Glutamatergic neuron (in vitro differentiated cells): ENCODE measurements around the gene C1orf50. TPM values are rescaled to one million over a fixed set of nuclear protein-coding genes. Genes with fewer than 3 reads are reported as not detected.

Source experiments
- DNase-seq: peaks from one replicate; pipeline ENCODE4 v3.0.0; 2022
- H3K27ac Mint-ChIP-seq: one replicate; pipeline ENCODE4 v1.8.0; 2020; ENCODE audit warnings: mild to moderate bottlenecking, mixed read lengths, inconsistent platforms; ENCODE audit not compliant: unreplicated experiment
- H3K27me3 Mint-ChIP-seq: one replicate; pipeline ENCODE4 v1.8.0; 2020; ENCODE audit warnings: mild to moderate bottlenecking, moderate library complexity, mixed read lengths, inconsistent platforms; ENCODE audit not compliant: unreplicated experiment
- H3K36me3 Mint-ChIP-seq: one replicate; pipeline ENCODE4 v1.8.0; 2020; ENCODE audit warnings: mild to moderate bottlenecking, mixed read lengths, inconsistent platforms; ENCODE audit not compliant: unreplicated experiment
- H3K4me1 Mint-ChIP-seq: one replicate; pipeline ENCODE4 v1.8.0; 2020; ENCODE audit warnings: mild to moderate bottlenecking, low read depth, mixed read lengths, inconsistent platforms; ENCODE audit not compliant: unreplicated experiment
- H3K4me3 Mint-ChIP-seq: one replicate; pipeline ENCODE4 v1.8.0; 2020; ENCODE audit warnings: mild to moderate bottlenecking, mixed read lengths, inconsistent platforms; ENCODE audit not compliant: unreplicated experiment
- H3K9me3 Mint-ChIP-seq: one replicate; pipeline ENCODE4 v1.8.0; 2020; ENCODE audit warnings: mild to moderate bottlenecking, moderate library complexity, mixed read lengths, inconsistent platforms; ENCODE audit not compliant: unreplicated experiment
- total RNA-seq: library from RNA; stranded (reverse); fragmentation: NEBNext Ultra II Directional; extraction: Animal tissue kit (Norgen Biotek cat#: 25700); gene quantifications from one replicate; pipeline ENCODE4 v1.2.1, GENCODE V29; 2021; ENCODE audit not compliant: unreplicated experiment
- TF ChIP-seq, protein P1 (sequence below): fragments of 200-600 bp; sonication (generic); IDR thresholded peaks from one replicate; pipeline ENCODE4 v1.5.0; 2021; ENCODE audit not compliant: partially characterized antibody, unreplicated experiment

Gene C1orf50
- total RNA-seq, 1 donor from 2014 or later = 21.6 TPM

DNA sequence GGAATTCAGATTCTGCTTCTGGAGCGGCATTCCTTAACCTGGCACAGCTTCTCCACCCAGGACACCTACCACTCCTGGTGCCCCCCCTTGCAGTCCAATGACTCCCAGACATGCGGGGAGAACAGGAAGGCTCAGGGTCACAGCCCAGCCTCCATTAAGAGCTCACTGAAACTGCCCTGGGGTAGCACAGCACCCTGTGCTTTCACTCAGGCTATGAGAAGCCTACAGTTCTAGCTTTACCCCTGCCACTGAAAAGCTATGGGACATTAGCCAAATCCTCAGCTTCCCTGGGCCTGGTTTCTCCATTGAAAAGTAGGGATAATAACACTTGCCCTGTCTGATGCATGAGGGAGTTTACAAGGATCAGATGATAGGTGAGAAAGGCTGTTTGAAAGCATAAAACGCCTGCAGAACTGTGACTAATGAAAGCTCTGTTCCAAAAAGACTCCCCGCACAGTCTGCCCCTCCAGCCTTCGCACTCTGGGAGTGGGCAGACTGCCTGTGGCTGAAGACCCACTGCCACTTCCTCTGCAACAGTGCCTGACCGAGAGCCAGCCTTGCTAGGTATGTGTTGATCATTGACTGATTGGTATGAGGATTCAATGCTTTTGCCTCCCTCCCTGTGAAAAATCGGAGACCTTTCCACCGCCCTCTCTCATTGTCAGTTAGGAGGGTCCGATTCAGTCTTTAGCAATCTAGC lies 24.3 kb upstream of the C1orf50 start:
- H3K4me1 Mint-ChIP-seq = peaks cover 12% of the 10 kb centered on the region
- peaks cover 7% of the 10 kb centered on the region for H3K9me3 Mint-ChIP-seq
- DNase-seq = no peak
- no peak overlapping the region for H3K4me3 Mint-ChIP-seq
- TF ChIP-seq, protein P1, sequence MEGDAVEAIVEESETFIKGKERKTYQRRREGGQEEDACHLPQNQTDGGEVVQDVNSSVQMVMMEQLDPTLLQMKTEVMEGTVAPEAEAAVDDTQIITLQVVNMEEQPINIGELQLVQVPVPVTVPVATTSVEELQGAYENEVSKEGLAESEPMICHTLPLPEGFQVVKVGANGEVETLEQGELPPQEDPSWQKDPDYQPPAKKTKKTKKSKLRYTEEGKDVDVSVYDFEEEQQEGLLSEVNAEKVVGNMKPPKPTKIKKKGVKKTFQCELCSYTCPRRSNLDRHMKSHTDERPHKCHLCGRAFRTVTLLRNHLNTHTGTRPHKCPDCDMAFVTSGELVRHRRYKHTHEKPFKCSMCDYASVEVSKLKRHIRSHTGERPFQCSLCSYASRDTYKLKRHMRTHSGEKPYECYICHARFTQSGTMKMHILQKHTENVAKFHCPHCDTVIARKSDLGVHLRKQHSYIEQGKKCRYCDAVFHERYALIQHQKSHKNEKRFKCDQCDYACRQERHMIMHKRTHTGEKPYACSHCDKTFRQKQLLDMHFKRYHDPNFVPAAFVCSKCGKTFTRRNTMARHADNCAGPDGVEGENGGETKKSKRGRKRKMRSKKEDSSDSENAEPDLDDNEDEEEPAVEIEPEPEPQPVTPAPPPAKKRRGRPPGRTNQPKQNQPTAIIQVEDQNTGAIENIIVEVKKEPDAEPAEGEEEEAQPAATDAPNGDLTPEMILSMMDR = no peak
- peaks cover 7% of the 10 kb centered on the region for H3K36me3 Mint-ChIP-seq
- H3K27me3 Mint-ChIP-seq = peaks cover 14% of the 10 kb centered on the region
- H3K27ac Mint-ChIP-seq = no peak overlapping the region

DNA sequence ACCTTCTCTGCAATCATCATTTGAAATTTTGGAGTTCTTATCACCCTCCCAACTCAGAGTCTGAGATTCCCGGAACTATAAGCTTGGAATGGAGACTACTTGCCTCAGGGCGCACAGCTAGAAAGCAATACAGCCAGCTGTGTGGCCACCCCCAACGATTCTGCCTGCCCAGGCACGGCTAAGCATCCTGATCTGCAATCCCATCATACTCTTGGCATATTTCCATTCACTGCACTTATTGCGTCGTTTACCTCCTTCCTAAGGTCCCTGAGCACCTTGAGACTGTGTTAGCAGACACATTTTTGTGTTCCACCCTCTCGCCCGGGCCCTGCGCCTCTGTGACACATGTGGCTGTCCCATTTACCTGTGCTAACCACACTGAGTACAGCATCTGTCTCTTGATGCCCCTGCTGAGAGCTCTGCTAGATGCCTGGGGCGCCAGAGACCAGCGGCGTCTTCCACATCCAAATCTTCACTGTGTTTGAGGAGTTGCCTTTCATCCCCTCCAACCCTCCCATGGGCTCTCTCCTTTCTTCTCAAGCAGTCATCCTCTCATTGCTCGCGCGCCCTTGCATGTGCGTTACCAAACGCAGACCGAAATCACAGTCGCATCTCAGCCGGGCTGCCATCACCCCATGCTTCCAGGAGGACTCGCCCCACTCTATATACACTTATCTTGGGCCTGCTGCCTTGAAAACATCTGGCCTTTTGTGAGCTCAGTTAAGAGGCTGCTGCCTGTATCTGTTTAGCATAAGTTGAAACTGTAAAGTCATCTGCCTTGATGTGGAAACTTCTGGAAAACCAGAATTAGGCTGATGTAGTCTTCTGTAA lies 23.5 kb upstream of the C1orf50 start:
- Mint-ChIP-seq H3K27ac (no peak overlapping the region), H3K4me1 (peaks cover 12% of the 10 kb centered on the region), H3K9me3 (peaks cover 7% of the 10 kb centered on the region), H3K36me3 (peaks cover 7% of the 10 kb centered on the region), H3K4me3 (no peak overlapping the region), H3K27me3 (peaks cover 18% of the 10 kb centered on the region)
- DNase-seq = no peak
- TF ChIP-seq, protein P1 = no peak

DNA sequence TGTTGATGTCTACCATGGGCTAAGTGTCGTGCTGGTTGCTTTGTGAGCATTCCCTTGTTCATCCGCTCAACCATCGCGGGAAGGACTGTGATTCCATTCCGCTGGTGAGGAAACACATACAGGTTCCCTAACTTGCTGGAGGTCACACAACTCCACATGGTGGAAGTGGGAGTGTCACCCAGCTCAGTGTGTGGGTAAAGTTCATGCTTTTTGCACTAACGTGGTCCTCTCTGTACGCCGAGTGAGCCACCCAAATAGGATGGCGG lies 23.0 kb upstream of the C1orf50 start:
- Mint-ChIP-seq H3K9me3 (peaks cover 7% of the 10 kb centered on the region), H3K27ac (no peak overlapping the region), H3K27me3 (peaks cover 20% of the 10 kb centered on the region), H3K36me3 (peaks cover 7% of the 10 kb centered on the region), H3K4me1 (peaks cover 12% of the 10 kb centered on the region), H3K4me3 (no peak overlapping the region)
- no peak for DNase-seq
- TF ChIP-seq, protein P1 = no peak

DNA sequence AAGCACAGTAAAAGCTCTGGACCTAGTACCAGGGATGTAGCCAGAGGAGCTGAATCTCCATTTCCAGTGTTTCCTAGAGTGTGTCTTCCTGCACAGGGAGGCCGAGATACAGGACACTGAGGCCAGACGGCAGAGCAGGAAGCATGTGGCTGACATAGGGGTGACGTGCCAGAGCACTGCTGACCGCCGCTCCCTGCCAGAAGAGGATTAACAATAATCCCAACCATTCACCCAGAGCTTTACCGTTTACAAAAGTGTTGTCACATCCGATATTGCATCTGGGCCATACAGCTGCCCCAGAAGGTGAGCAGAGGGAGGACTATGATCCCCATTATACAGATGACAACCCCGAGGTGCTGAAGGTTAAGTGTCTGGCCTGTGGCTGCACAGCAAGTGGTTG lies 21.2 kb upstream of the C1orf50 start:
- no peak for DNase-seq
- Mint-ChIP-seq H3K4me1 (peaks cover 12% of the 10 kb centered on the region), H3K4me3 (no peak overlapping the region), H3K36me3 (peaks cover 20% of the 10 kb centered on the region), H3K9me3 (peaks cover 11% of the 10 kb centered on the region), H3K27ac (no peak overlapping the region), H3K27me3 (peaks cover 17% of the 10 kb centered on the region)
- TF ChIP-seq, protein P1 = no peak
